HG03135 (cell line): ENCODE measurements around the gene SYNDIG1.

Source experiments
- ATAC-seq: cut with Tn5 transposase; IDR thresholded peaks from one replicate; pipeline ENCODE4 v1.9.1; 2021; ENCODE audit warnings: mild to moderate bottlenecking, moderate library complexity; ENCODE audit not compliant: unreplicated experiment

The SYNDIG1 gene

GRCh38 chr20:24628985-24629384 lies 159.6 kb downstream of the SYNDIG1 start:
- ATAC-seq, result no peak

GRCh38 chr20:24629668-24630067 lies 160.2 kb downstream of the SYNDIG1 start:
- no peak for ATAC-seq

GRCh38 chr20:24630486-24631172 lies 161.2 kb downstream of the SYNDIG1 start:
- ATAC-seq, result no peak

- ATAC-seq, result no peak
Measured at GRCh38 chr20:24631173-24631505, 161.7 kb downstream of the SYNDIG1 start.

GRCh38 chr20:24632581-24632980 lies 163.2 kb downstream of the SYNDIG1 start:
- ATAC-seq, result no peak

GRCh38 chr20:24633026-24633425 lies 163.6 kb downstream of the SYNDIG1 start:
- no peak for ATAC-seq

GRCh38 chr20:24633521-24633920 lies 164.1 kb downstream of the SYNDIG1 start:
- no peak for ATAC-seq

GRCh38 chr20:24634855-24635254 lies 165.4 kb downstream of the SYNDIG1 start:
- no peak for ATAC-seq

GRCh38 chr20:24636626-24637025 lies 167.2 kb downstream of the SYNDIG1 start:
- ATAC-seq, result no peak

GRCh38 chr20:24637087-24637486 lies 167.7 kb downstream of the SYNDIG1 start:
- no peak for ATAC-seq

- ATAC-seq, result no peak
Measured at GRCh38 chr20:24637941-24638340, 168.5 kb downstream of the SYNDIG1 start.

- no peak for ATAC-seq
Measured at GRCh38 chr20:24638591-24639548, 169.4 kb downstream of the SYNDIG1 start.

- ATAC-seq, result no peak
Measured at GRCh38 chr20:24640276-24640675, 170.8 kb downstream of the SYNDIG1 start.

- no peak for ATAC-seq
Measured at GRCh38 chr20:24640686-24641085, 171.3 kb downstream of the SYNDIG1 start.

- no peak for ATAC-seq
Measured at GRCh38 chr20:24643731-24644626, 174.6 kb downstream of the SYNDIG1 start.

GRCh38 chr20:24646321-24646720 lies 176.9 kb downstream of the SYNDIG1 start:
- no peak for ATAC-seq

GRCh38 chr20:24647713-24648112 lies 178.3 kb downstream of the SYNDIG1 start:
- ATAC-seq, result no peak

GRCh38 chr20:24648481-24648880 lies 179.1 kb downstream of the SYNDIG1 start:
- ATAC-seq, result no peak

- no peak for ATAC-seq
Measured at GRCh38 chr20:24648919-24649318, 179.5 kb downstream of the SYNDIG1 start.

GRCh38 chr20:24649787-24650490 lies 180.5 kb downstream of the SYNDIG1 start:
- ATAC-seq, result no peak
